ENCODE results near the gene DDC. TPM values are rescaled to one million over a fixed set of nuclear protein-coding genes. Genes with fewer than 3 reads are reported as not detected.
"Not testable (repeated sequence)": the region's sequence is repeated elsewhere in the genome, so short reads cannot be mapped to it uniquely, and the experiment has no call there.

DDC gene
- total and polyA plus RNA-seq, 4 donors, result 0.23 to 3.1 (median 1.6) TPM

DNA sequence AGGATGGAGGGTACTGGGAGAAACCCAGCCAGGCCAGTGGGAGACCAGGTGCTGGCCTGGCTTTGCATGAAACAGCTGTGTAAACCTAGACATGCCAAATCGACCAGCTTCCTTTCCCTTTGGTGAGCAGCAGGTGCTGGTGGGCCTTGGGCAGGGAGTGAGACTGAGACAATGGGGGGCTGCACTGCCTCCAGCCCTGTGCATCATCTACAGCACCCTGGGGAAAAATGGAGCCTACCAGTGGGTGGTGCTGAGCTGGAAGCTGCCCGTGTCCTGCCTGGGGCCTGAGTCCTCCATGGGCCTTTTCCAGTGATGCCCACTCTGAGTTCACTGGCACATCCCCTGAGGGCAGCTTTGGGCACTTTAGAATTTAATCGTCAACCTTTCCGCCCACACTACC is 19.2 kb upstream of the DDC start:
- Histone ChIP-seq H3K4me3 (no peak overlapping the region), H3K9me3 (ENCODE audit: control insufficient read depth in 4 of 4, insufficient read depth in 3 of 4, low read length in 3 of 4) (peaks cover 0 to 5% (median 0%) of the 10 kb centered on the region in 4 donors), H3K27ac (ENCODE audit: low read depth in 1 of 2, low read length in 1 of 2) (no peak overlapping the region), H3K27me3 (ENCODE audit: control insufficient read depth in 3 of 3, insufficient read depth in 3 of 3, low read length in 2 of 3) (no peaks in the 10 kb centered on the region), H3K36me3 (ENCODE audit: control insufficient read depth in 4 of 4, insufficient read depth in 4 of 4, low read length in 4 of 4) (no peaks in the 10 kb centered on the region), H3K9ac (ENCODE audit: insufficient read depth in 1 of 2, low read length in 2 of 2) (no peak overlapping the region), H3K4me1 (ENCODE audit: control insufficient read depth in 5 of 5, insufficient read depth in 5 of 5, low read length in 5 of 5) (no peaks in the 10 kb centered on the region)
- no peak for ATAC-seq (ENCODE audit: insufficient read depth, low FRiP score)
- TF ChIP-seq, protein P1, sequence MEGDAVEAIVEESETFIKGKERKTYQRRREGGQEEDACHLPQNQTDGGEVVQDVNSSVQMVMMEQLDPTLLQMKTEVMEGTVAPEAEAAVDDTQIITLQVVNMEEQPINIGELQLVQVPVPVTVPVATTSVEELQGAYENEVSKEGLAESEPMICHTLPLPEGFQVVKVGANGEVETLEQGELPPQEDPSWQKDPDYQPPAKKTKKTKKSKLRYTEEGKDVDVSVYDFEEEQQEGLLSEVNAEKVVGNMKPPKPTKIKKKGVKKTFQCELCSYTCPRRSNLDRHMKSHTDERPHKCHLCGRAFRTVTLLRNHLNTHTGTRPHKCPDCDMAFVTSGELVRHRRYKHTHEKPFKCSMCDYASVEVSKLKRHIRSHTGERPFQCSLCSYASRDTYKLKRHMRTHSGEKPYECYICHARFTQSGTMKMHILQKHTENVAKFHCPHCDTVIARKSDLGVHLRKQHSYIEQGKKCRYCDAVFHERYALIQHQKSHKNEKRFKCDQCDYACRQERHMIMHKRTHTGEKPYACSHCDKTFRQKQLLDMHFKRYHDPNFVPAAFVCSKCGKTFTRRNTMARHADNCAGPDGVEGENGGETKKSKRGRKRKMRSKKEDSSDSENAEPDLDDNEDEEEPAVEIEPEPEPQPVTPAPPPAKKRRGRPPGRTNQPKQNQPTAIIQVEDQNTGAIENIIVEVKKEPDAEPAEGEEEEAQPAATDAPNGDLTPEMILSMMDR (IDR thresholded peaks at IDR 0.05; ENCODE audit: control extremely low read depth, extremely low read depth), result no peak
- 91 to 92% methylated on average over 4 of the region's 4 CpGs for WGBS, 2 donors
- DNase-seq, result no peak

GRCh38 chr7:50583295-50583694 is 18.1 kb upstream of the DDC start:
- H3K9ac ChIP-seq (ENCODE audit: insufficient read depth in 1 of 2, low read length in 2 of 2); H3K27me3 ChIP-seq (ENCODE audit: control insufficient read depth in 3 of 3, insufficient read depth in 3 of 3, low read length in 2 of 3); ATAC-seq (ENCODE audit: insufficient read depth, low FRiP score); H3K9me3 ChIP-seq (ENCODE audit: control insufficient read depth in 4 of 4, insufficient read depth in 3 of 4, low read length in 3 of 4); H3K4me1 ChIP-seq (ENCODE audit: control insufficient read depth in 5 of 5, insufficient read depth in 5 of 5, low read length in 5 of 5); H3K4me3 ChIP-seq; DNase-seq; H3K36me3 ChIP-seq (ENCODE audit: control insufficient read depth in 4 of 4, insufficient read depth in 4 of 4, low read length in 4 of 4); H3K27ac ChIP-seq (ENCODE audit: low read depth in 1 of 2, low read length in 1 of 2): not testable (repeated sequence)
- 94 to 96% methylated on average over 4 of the region's 4 CpGs for WGBS, 2 donors

DNA sequence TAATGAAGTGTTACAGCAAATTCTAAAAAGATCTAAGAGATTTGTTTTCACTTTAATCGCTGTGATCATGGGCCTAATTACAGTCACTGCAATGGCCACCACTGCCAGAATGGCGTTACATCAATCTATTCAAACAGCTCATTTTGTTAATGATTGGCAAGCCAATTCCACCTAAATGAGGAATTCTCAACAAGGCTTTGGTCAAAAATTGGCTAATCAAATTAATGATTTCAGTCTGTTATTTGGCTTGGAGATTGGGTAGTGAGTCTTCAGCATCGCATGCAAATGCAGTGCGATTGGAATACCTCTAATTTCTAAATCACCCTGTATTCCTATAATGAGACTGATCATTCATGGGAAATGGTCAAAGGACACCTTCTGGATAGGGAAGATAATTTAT is 17.1 kb upstream of the DDC start:
- H3K4me1 ChIP-seq (ENCODE audit: control insufficient read depth in 5 of 5, insufficient read depth in 5 of 5, low read length in 5 of 5); H3K9me3 ChIP-seq (ENCODE audit: control insufficient read depth in 4 of 4, insufficient read depth in 3 of 4, low read length in 3 of 4); H3K4me3 ChIP-seq; H3K9ac ChIP-seq (ENCODE audit: insufficient read depth in 1 of 2, low read length in 2 of 2); ATAC-seq (ENCODE audit: insufficient read depth, low FRiP score); DNase-seq; H3K27me3 ChIP-seq (ENCODE audit: control insufficient read depth in 3 of 3, insufficient read depth in 3 of 3, low read length in 2 of 3); H3K36me3 ChIP-seq (ENCODE audit: control insufficient read depth in 4 of 4, insufficient read depth in 4 of 4, low read length in 4 of 4); H3K27ac ChIP-seq (ENCODE audit: low read depth in 1 of 2, low read length in 1 of 2): not testable (repeated sequence)
- WGBS, 2 donors, result 92 to 94% methylated on average over 4 of the region's 4 CpGs

DNA sequence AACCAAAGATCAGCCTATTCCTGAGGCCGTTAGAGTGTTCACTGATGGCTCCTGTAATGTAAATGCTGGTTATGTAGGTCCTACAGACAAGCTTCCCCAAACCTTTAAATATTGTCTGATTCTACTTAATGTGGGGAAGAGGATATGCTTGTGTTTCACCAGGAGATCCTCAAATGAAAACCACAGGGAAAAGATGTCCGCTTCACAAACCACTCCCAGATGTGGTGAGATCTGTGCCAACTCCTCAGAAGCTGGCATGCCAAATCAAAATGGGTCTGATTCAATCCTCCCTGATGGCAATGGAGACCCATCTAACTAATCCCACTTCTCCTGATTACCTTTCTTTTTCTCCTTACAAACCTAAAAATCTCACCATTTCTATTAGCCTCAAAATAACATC is 15.5 kb upstream of the DDC start:
- H3K27me3 ChIP-seq (ENCODE audit: control insufficient read depth in 3 of 3, insufficient read depth in 3 of 3, low read length in 2 of 3); H3K4me1 ChIP-seq (ENCODE audit: control insufficient read depth in 5 of 5, insufficient read depth in 5 of 5, low read length in 5 of 5); H3K9ac ChIP-seq (ENCODE audit: insufficient read depth in 1 of 2, low read length in 2 of 2); H3K4me3 ChIP-seq; ATAC-seq (ENCODE audit: insufficient read depth, low FRiP score); H3K27ac ChIP-seq (ENCODE audit: low read depth in 1 of 2, low read length in 1 of 2); H3K9me3 ChIP-seq (ENCODE audit: control insufficient read depth in 4 of 4, insufficient read depth in 3 of 4, low read length in 3 of 4); DNase-seq; H3K36me3 ChIP-seq (ENCODE audit: control insufficient read depth in 4 of 4, insufficient read depth in 4 of 4, low read length in 4 of 4): not testable (repeated sequence)
- 71 to 89% methylated on average over 2 of the region's 2 CpGs for WGBS, 2 donors

DNA sequence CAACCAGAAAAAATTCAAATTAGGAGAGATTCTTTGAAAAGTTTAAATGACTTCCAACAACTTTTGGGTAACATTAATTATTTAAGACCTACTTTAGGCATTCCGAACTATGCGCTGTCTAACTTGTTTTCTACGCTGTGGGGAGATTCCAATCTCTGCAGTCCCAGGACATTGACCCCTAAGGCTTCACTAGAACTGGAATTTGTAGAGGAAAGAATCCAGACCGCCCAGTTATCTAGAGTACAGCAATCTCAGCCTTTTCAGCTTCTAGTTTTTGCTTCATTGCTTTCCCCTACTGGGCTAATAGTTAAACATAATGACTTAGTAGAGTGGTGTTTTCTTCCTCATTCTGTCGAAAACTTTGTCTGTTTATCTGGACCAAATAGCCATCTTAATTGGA is 14.9 kb upstream of the DDC start:
- Histone ChIP-seq H3K9me3 (ENCODE audit: control insufficient read depth in 4 of 4, insufficient read depth in 3 of 4, low read length in 3 of 4) (peaks cover 0 to 7% (median 0%) of the 10 kb centered on the region in 4 donors), H3K4me1 (ENCODE audit: control insufficient read depth in 5 of 5, insufficient read depth in 5 of 5, low read length in 5 of 5) (no peaks in the 10 kb centered on the region), H3K36me3 (ENCODE audit: control insufficient read depth in 4 of 4, insufficient read depth in 4 of 4, low read length in 4 of 4) (no peaks in the 10 kb centered on the region), H3K27ac (ENCODE audit: low read depth in 1 of 2, low read length in 1 of 2) (no peak overlapping the region), H3K9ac (ENCODE audit: insufficient read depth in 1 of 2, low read length in 2 of 2) (no peak overlapping the region), H3K27me3 (ENCODE audit: control insufficient read depth in 3 of 3, insufficient read depth in 3 of 3, low read length in 2 of 3) (no peaks in the 10 kb centered on the region), H3K4me3 (no peak overlapping the region)
- DNase-seq, result no peak
- WGBS, 2 donors, result 90 to 91% methylated on average over 5 of the region's 5 CpGs
- TF ChIP-seq, protein P1 (IDR thresholded peaks at IDR 0.05; ENCODE audit: control extremely low read depth, extremely low read depth), result no peak
- ATAC-seq (ENCODE audit: insufficient read depth, low FRiP score), result no peak

DNA sequence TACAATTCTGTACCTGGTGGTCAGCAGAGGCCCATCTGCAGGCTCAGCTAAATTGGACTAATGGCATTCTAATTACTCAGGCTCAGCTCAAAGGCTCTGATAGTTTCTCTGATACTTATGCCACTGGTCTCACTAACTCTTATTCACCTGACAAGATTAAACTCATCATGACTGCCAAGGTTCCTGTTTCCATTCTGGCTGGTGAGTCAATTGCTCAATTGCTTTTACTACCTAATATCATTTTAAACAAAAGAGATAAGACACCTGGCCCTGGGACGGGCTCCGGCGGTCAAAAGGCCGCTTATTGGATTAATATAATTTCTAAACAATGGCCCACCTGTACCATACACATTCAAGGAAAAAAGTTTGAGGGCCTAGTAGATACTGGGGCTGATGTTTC is 12.9 kb upstream of the DDC start:
- H3K9me3 ChIP-seq (ENCODE audit: control insufficient read depth in 4 of 4, insufficient read depth in 3 of 4, low read length in 3 of 4); H3K36me3 ChIP-seq (ENCODE audit: control insufficient read depth in 4 of 4, insufficient read depth in 4 of 4, low read length in 4 of 4); H3K4me3 ChIP-seq; DNase-seq; H3K9ac ChIP-seq (ENCODE audit: insufficient read depth in 1 of 2, low read length in 2 of 2); H3K4me1 ChIP-seq (ENCODE audit: control insufficient read depth in 5 of 5, insufficient read depth in 5 of 5, low read length in 5 of 5); ATAC-seq (ENCODE audit: insufficient read depth, low FRiP score); H3K27ac ChIP-seq (ENCODE audit: low read depth in 1 of 2, low read length in 1 of 2); H3K27me3 ChIP-seq (ENCODE audit: control insufficient read depth in 3 of 3, insufficient read depth in 3 of 3, low read length in 2 of 3): not testable (repeated sequence)
- WGBS, 2 donors, result 79 to 95% methylated on average over 4 of the region's 4 CpGs
